Midbrain (tissue), 1 donor: ENCODE measurements around the gene TMED10.
"Not testable (repeated sequence)": the region's sequence is repeated elsewhere in the genome, so short reads cannot be mapped to it uniquely, and the experiment has no call there.

Experiments used
- DNase-seq: peaks from one replicate; lab custom pipeline; 2025; lab: John Stamatoyannopoulos, UW

The TMED10 gene

DNA sequence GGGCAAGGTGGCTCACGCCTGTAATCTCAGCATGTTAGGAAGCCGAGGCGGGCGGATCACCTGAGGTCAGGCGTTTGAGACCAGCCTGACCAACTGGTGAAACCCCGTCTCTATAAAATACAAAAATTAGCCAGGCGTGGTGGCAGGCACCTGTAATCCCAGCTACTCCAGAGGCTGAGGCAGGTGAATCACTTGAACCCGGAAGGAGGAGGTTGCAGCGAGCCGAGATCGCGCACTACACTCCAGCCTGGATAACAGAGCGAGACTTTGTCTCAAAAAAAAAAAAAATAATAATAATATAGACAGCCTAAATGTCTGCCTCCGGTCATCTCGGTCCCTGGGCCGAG, 49.0 kb downstream of the TMED10 start:
- not testable (repeated sequence) for DNase-seq

DNA sequence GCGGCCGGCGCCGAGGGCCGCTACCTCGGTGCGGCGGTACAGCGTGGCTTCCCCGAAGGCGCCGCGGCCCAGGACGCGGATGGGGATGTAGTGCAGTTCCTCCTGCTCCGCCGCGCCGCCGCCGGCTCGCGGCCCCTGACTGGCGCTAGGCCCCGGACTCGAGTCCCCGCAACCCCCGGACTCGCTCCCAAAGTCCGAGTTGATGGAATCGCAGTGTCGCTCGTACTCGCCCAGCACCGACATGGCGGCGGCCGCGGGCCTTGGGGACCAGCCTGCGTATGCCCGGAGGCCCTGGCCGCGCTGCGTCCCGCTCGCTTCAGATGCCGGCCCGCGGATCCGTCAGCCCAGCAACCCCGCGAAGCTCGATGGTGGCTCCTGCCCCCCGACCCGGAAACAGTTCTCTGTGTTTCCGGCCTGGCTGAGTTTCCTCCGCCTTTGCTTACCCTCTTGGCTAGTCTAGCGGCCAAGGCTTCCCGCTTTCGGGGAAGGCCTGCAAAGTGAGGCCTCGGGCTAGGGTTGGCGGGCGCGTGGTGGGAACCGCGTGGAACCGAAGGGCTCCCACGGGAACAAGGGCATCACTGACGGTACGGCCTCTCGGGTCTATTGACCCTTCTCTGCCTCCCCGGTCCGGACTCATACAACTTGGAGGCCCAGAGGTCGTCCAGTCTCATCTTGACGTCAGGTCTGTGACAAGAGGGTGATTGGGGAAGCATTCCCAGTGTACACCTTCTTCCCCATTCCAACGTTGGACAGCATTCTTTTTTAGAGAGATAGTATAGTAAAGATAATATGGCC, 49.5 kb downstream of the TMED10 start, which contains the start of gene NEK9:
Gene NEK9 (minus strand): TSS at position 370 of the 795 bp plus-strand sequence. CDS start 127 bp downstream, at position 243.
- DNase-seq = peak; percentile 91

DNA sequence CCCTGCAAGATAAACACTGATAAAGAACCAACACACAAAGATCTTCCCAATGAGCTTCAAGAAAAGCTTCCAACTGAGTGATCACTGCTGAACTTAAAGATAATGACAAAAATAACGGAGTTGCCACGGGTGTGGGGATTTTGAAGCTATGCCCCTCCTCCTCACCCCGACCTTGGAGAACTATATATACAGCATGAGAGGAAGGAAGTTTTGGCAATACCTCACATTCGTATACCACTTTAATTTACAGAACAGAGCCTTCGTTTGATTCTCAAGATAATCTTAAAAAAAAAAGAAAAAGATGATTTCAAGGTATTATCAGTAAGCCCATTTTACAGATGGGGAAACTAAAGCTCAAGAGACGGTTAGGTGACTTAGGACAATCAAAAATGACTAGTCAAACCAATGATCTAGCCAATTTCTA, 50.3 kb downstream of the TMED10 start:
- no peak for DNase-seq

DNA sequence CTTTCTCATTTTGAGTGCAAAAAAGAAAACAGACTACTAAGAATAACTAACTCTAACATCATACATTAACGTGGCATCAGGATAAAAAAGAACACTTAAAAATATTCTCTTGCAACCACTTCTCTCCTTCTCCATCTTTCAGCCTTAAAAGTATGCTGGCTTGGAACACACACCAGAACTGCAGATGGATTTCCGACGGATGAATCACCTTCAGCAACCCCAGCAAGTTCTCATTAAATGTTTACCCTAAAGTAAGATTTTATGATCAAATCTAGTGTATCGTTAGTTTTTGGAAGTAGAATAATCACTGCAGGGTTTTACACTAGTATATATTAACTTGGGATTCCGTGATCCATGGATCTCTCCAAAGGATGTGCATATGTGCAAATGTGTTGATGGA, 50.8 kb downstream of the TMED10 start:
- DNase-seq = no peak

DNA sequence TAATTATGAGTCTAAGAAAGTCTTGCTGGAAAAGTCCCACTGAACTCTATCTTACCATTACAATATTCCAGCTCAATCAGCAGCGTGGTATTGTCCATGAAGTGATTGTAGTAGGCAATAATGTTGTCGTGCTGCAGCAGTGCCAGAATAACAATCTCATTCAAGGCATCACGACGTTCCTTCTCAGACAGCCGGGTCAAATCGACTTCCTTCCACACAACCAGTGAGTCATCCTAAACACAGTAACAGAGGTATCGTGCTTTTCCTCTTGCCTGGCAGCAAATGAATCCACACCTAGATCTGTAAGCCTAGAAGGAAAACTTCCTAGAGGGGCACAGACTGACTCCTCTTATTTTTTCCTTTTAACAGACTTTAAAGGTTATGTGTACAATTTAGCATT, 52.4 kb downstream of the TMED10 start:
- DNase-seq = no peak

DNA sequence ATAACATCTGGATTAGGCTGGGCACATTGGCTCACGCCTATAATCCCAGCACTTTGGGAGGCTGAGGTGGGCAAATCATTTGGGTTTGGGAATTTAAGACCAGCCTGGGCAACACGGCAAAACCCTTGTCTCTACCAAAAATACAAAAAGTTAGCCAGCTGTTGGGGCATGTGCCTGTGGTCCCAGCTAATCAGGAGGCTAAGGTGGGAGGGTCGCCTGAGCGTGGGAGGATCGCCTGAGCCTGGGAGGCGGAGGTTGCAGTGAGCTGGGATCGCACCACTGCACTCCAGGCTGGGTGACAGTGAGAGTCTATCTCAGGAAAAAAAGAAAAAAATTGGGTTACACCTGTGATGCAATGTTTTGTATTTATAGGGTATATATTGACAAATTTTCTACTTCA, 54.9 kb downstream of the TMED10 start:
- no peak for DNase-seq

DNA sequence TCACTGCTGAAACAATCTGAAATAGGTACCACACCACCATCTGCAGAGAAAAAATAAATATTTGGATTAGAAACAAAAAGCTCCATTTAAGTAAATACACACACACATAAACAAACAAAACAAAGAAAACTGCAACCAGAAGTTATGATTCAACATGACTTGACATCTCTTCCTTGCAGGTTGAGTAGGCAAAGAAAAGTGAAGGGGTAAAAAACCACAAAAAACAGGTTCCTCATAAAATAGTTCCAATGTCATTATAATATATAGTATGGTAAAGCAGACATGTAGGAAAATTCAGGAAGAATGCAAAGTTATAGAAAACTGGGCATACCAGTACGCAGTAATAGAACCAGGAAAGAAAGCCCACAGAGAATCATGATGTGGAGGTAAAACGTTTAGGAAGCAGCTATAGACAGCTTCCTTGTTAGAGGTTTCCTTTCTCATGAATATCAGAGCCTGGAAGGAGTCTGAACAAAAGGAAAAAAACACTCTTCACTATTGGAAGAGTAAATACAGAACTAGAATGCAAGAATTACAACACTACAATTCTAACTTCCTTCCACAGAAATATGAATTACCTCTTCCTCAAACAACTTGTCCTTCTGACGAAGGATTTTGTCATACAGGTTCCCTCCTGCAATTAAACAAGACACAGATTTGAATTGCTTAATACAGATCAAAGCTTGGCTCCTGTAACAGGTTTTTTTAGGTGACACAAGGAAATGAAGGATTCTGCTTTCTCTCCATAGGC, 55.7 kb downstream of the TMED10 start:
- DNase-seq = no peak

DNA sequence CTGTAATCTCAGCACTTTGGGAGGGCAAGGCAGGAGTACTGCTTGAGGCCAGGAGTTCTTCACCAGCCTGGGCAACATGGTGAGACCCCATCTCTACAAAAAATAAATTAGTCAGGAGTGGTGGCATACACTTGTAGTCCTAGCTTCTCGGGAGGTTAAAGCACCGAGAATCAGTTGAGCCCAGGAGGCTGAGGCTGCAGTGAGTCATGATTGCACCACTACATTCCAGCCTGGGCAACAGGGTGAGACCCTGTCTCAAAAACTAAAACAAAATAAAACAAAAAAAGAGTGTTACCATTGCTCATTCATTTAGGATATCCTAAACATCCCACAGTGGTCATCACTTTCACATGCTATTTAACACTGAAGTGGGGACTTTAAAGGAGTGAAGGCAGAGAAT, 57.4 kb downstream of the TMED10 start:
- DNase-seq = no peak

DNA sequence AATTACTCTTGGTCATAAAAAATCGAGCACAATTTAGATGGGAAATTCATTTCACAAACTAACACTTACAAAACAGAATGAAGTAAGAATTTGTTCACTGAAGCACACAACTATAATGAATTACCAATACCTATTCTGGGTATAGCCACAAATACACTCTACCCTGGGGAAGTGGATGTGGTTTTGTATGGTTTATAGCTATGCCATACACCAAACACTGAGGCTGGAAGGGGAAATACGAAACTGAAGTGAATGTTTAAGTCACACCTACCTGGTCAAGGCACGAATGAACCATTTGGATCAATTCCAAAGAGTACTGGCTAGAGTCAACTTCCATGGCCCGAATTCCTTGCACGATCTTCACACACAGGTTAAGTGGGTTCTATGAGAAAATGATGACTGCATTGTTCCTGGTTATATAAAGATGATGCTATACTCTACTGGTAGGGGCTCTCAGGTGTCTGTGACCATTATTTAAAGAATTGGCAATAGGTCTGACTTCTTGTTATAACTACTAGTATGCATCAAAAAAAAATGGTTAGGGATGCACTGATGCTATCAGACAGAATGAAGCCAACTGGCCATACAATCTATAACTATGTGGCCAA, 62.4 kb downstream of the TMED10 start:
- DNase-seq = no peak

DNA sequence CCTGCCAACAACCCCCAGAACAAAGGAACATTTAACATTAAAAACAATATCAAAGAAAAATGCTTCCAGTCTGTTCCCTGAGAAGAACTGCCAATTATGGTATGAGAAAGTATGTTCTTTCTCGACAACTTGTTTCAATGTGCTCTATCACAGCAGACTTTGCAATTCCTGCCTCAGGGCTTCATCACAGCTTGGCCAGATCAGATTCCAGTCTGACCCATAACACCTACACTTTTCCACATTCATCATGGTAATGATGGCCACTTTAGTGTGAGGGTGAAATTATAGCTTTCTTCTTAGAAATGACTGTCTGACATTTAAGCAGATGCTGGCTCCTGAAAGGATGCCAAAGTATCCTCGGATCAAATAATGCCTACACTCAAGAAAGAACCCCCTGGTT, 66.5 kb downstream of the TMED10 start:
- no peak for DNase-seq

DNA sequence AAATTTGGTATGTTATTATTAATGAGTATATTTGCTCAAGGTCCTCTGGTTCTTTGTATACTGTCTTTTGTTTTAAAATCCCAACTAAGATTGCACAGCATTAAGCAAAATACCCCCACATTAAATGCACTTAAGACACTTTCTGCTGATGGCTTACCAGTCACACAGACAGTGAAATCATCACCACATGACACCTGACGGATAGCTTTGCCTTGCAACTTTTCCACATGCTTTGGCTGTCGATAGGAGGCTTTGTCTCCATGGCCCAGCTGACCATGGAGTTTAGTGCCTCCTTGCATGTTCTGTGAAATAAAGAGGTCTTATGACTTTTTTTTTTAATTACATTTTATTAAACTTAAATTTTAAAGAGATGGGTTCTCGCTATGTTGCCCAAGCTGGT, 69.2 kb downstream of the TMED10 start:
- no peak for DNase-seq

DNA sequence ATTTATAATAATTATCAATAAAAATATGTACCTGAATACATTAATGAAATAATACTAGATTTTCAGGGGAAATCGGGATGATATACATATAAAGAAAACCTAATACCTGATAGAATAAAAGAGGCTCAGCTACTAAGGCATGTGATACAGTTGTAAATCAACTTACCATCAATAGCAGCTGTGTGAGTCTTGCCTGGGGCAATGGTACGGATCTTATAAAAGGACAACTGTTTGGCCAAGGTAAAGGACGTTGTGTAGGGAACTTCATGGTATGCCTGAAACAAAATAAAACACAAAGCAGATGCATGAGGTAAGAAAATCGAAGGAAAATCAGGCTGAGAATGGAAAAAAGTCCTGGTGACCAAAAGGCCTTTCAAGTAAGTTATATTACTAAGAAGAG, 74.9 kb downstream of the TMED10 start:
- DNase-seq = no peak

DNA sequence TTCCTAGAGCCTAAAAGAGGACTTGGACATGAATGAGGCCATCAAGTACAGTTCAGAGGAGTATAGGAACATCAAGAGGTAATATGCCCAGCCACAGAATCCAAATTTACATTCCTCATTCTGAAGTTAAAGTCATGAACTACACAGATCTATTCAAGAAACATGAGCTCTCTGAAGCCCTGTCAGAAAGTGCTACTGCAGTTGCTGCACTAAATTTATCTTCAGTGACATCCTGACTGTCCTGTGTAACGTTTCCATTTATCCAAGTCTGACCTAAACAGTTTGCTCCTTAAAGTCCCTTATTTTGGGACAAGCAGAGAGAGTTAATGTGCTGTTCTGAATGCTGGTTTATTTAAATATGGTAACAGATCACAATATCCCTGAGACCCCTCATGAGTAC, 77.7 kb downstream of the TMED10 start:
- no peak for DNase-seq

DNA sequence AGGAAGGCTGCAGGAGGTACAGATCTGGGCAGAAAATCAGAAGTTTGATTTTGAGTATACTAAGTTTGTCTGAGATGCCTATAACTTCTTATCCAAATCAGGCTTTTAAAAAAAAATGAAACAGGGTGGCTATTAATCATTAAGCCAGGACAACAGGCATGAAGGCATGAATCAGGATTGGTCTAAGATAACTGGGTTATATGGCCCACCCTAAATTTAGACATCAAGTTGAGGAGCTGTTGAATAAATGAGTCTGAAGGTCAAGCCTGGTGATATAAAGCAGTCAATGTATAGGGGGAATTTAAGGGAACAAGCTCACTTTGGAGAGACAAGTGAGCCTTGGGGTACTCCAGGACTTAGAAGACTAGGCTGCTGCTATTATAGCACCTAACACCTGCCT, 78.2 kb downstream of the TMED10 start:
- DNase-seq = no peak

DNA sequence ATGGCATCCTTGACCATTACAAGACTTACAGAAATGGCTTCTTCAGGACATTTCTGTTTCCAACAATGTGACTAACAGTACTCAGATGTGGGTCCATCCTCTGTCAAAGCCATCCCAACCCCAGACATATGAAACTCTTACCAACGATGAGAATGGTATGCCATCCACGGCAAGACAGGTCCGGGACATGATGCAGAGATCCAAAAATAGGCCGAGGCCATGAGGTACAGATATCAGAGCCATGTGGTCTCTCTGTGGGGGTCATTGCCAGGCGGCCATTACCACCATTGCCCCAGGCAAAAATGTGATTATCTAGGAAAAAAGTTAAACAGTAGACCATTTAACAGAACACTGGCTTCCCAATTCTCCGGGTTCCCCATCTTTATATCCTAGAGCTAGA, 79.5 kb downstream of the TMED10 start:
- DNase-seq = no peak

DNA sequence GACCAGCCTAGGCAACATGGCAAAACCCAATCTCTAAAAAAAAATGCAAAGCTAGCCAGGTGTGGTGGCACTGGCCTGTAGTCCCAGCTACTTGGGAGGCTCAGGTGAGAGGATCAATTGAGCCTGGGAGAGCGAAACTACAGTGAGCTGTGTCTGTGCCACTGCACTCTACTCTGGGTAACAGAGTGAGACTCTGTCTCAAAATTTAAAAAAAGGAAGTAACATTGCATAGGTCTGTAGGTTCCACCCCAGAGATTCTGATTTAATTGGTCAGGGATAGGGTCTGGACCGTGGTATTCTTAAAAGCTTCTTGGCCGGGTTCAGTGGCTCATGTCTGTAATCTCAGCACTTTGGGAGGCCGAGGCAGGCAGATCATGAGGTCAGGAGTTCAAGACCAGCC, 80.7 kb downstream of the TMED10 start:
- no peak for DNase-seq

DNA sequence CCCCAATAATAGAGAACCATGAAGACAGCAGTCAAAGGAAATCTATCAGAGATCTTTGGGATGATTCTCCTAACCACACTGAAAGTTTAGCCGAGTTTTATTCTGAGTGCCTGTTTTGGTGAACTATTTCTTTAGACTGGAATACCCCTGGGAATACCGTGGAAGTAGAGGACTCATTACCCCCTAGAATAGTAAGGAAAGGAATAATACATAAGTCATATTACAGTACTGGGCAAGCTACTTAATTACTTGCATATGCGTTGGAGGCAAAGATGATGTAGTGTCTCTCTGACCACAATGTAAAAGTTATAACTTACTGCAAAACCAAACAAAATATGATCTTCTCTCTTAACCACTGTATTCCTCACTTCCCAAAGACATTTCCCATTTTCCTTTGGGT, 81.5 kb downstream of the TMED10 start:
- DNase-seq = no peak

DNA sequence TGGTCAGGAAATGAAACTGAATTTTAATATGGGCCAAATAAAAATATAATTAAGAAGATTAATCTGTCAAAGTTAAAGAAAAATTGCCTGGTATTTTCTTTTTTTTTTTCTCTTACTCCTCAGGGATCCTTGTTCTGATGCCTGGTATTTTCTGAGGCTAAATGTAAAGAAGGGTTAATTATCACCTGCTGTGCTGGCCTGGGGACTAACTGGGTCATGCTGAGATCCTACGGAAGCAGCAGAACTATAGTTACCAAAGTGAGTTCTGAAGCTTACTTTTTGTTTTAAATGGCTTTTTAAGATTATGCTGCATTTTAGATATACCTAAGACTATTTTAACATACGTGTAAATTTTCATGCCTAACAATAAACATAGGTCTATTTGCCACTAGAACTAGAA, 83.7 kb downstream of the TMED10 start:
- DNase-seq = no peak

DNA sequence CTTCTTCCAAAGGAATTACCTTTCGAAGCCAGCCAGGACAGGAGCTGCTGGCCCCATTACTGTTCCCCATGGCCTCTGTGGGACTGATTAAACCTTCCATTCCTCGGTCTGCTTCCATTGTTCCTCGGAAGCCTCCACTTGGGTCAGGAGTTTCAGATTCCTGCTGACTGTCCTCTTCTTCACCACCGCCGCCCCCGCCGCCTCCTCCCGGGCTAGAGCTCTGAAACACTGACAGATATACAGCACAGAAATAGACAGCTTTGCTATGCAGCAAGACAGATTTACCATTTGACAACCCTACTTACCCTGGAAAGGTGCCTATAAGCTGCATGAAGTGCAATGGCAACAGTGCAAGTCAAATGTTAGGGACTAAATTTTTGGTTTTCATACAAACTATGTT, 85.2 kb downstream of the TMED10 start:
- no peak for DNase-seq

DNA sequence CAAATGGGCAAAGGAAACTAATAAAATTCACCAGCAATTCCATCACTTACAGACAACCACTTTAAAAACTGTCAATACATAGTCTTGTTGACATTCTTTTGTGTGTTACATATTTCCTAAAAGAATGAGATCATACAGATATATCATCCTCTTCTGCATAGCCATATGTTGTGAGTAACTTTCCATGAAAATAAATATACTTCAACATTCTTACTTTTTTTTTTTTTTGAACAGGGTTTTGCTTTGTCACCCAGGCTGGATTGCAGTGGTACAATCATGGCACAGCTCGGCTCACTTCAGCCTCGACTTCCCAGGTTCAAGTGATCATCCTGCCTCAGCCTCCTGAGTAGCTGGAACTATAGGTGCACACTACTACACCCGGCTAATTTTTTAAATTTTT, 86.1 kb downstream of the TMED10 start:
- no peak for DNase-seq

DNA sequence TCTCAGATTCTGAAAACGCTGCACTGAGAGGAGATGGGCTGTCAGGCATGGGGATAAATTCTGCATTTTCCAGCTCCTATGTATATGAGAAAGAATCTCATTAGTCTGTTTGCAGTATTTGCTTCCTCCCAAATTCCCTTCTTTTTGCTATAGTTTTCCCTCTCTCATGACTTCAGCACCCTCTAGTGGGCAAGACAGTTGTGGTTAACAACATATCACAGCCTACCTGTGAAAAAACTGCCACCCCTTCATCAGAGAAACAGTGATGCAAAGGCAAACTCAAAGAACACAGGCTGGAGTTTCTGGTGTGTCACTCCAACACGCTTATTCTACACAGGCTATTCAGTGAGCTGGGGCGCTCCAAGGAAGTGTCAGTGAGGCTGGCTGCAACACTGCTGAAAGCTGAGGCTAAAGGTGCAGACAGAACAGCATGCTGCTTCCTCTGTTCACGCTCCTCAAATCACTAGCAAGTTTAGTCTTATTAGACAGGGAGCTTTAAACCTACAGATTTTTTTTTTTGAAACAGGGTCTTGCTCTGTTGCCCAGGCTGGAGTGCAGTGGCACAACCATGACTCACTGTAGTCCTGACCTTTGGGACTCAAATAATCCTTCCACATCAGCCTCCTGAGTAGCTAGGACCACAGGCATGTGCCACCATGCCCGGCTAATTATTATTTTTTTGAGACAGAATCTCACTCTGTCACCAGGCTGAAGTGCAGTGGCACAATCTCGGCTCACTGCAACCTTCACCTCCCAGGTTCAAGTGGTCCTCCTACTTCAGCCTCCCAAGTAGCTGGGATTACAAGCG, 87.6 kb downstream of the TMED10 start:
- peak; percentile 77 for DNase-seq

DNA sequence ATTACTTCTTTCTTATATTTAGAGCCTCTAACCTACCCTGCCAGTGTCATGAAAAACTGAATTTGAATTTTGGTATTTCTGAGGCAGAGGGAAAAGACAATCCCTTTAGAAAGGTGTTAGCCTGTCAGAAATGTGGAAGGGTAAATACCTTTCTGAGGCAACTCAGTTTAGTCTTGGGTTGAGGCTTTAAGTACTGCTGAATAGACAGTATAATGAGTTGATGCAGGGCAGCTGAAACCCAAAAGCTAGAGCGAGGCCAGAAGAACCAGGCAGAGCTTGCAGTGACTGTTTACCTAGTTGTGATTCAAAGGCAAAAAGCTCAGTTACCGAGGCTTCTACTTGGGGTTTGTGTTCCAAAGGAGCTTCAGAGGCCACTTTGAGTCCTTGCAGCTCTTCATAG, 88.3 kb downstream of the TMED10 start:
- no peak for DNase-seq
